Amniotic epithelial cell (primary cell): ENCODE data around the gene ZNF425.
"Not testable (repeated sequence)": the region's sequence is repeated elsewhere in the genome, so short reads cannot be mapped to it uniquely, and the experiment has no call there.

Source experiments
- DNase-seq: peaks from one replicate; pipeline ENCODE4 v3.0.0-alpha.2; 2010; ENCODE audit warnings: low read depth

Gene ZNF425

GRCh38 chr7:149074116-149074885, 51.8 kb downstream of the ZNF425 start:
- no peak for DNase-seq

- no peak for DNase-seq
Measured at GRCh38 chr7:149072438-149072775, 53.7 kb downstream of the ZNF425 start.

GRCh38 chr7:149071641-149072437, 54.3 kb downstream of the ZNF425 start:
- no peak for DNase-seq

GRCh38 chr7:149071182-149071635, 54.9 kb downstream of the ZNF425 start:
- no peak for DNase-seq

- no peak for DNase-seq
Measured at GRCh38 chr7:149070372-149071125, 55.6 kb downstream of the ZNF425 start.

- no peak for DNase-seq
Measured at GRCh38 chr7:149067869-149068268, 58.3 kb downstream of the ZNF425 start.

GRCh38 chr7:149063476-149063875, 62.6 kb downstream of the ZNF425 start:
- no peak for DNase-seq

- DNase-seq = not testable (repeated sequence)
Measured at GRCh38 chr7:149062217-149062899, 63.8 kb downstream of the ZNF425 start.

- DNase-seq = peak; percentile 50
Measured at GRCh38 chr7:149060156-149060555, 66.0 kb downstream of the ZNF425 start.

- DNase-seq = no peak
Measured at GRCh38 chr7:149053885-149054284, 72.2 kb downstream of the ZNF425 start.

- DNase-seq = no peak
Measured at GRCh38 chr7:149053384-149053783, 72.7 kb downstream of the ZNF425 start.
